Cardiac fibroblast (primary cell): ENCODE results near the gene NINJ2.
A peak's percentile ranks its signal among the peaks of the same experiment; 100 is the strongest.

ENCODE experiments used
- DNase-seq, 2 donors: peaks; one replicate each; pipeline versions ENCODE4 v3.0.0 to v3.0.0-alpha.2; 2010; ENCODE audit warnings: low read depth in 2 of 2
- H3K4me3 ChIP-seq, 2 donors: replicated peaks in 1 of 2; 1 replicate in 1 of 2; 2 replicates in 1 of 2; pipeline ENCODE4 v1.5.1; 2011; ENCODE audit warnings: low read depth in 2 of 2, low read length in 2 of 2, mild to moderate bottlenecking in 2 of 2, moderate library complexity in 1 of 2
- CTCF ChIP-seq: IDR thresholded peaks from one replicate; pipeline ENCODE4 v1.5.1; 2011; ENCODE audit warnings: low read depth, mild to moderate bottlenecking, low read length, inconsistent platforms

Gene NINJ2

GRCh38 chr12:640773-641172 lies 22.5 kb downstream of the NINJ2 start:
- TF ChIP-seq CTCF: no peak
- H3K4me3 ChIP-seq: no peak overlapping the region
- DNase-seq: no peak

GRCh38 chr12:639988-640387 lies 23.3 kb downstream of the NINJ2 start:
- DNase-seq: no peak
- no peak overlapping the region for H3K4me3 ChIP-seq
- TF ChIP-seq CTCF: no peak

GRCh38 chr12:639566-639965 lies 23.7 kb downstream of the NINJ2 start:
- DNase-seq: no peak
- no peak for TF ChIP-seq CTCF
- no peak overlapping the region for H3K4me3 ChIP-seq

DNA sequence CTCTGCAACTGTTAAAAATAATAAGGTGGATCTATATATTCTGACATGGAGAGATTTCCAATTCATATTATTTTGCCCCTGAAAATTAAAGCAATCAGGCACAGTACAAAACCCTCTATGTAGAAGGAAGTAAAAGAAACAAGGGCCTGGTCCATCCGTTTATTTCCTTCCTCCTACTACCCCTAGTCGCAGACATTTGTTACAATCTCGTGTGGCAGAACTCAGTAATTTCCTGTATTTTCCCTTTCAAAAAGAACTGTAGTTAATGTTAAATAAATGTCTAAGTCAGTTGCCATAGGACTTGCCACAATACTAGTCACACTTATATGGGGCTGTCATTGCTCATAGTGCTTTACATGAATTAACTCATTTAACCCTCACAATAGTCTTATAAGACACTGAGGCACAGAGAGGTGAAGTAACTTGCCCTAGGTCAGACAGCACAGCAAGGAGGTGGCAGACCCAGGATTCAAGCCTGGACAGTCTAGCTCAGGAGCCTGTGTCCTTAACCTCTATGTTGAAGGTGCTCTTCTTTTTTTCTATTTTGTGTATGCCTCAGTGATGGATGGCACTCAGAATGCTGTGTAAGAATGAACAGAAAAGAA lies 24.2 kb downstream of the NINJ2 start:
- no peak for DNase-seq
- H3K4me3 ChIP-seq: no peak overlapping the region
- TF ChIP-seq CTCF: no peak

GRCh38 chr12:636632-637031 lies 26.6 kb downstream of the NINJ2 start:
- TF ChIP-seq CTCF: no peak
- no peak overlapping the region for H3K4me3 ChIP-seq
- no peak for DNase-seq

DNA sequence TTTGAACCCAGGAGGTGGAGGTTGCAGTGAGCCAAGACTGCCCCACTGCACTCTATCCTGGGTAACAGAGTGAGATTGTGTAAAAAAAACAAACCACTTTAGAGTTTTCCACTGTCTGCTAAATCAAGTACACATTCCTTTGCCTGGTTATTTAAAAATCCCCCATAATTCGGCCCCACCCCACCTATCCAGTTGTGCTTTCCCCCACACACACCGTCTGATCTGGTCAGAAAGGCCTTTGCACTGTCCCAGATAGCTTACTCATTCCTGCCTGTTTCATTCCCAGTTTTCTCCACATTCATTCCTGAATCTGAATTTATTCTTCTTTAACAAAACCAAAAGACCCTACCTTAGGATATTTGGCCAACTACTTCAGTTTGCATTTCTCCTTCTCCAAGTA lies 29.5 kb downstream of the NINJ2 start:
- H3K4me3 ChIP-seq: no peak overlapping the region
- no peak for DNase-seq
- no peak for TF ChIP-seq CTCF

- no peak for TF ChIP-seq CTCF
- H3K4me3 ChIP-seq: no peak overlapping the region
- DNase-seq: peak; percentile 78 to 92
Measured at GRCh38 chr12:632102-632696, 31.0 kb downstream of the NINJ2 start.
